MCF 10A (cell line): ENCODE results near the gene FNIP2. TPM values are rescaled to one million over a fixed set of nuclear protein-coding genes. Genes with fewer than 3 reads are reported as not detected.
"Not testable (repeated sequence)": the region's sequence is repeated elsewhere in the genome, so short reads cannot be mapped to it uniquely, and the experiment has no call there.

Experiments
- BruUV-seq: library from RNA; stranded (reverse); fragments of 400-500 nt; replicated peaks from 2 replicates; lab custom pipeline; 2021; lab: Mats Ljungman, UMichigan
- CTCF ChIA-PET: fragments of 300-600 bp; sonication (Branson Sonifier 250); formaldehyde crosslinking; extraction: SDS; loops from one replicate; lab custom pipeline; 2021; ENCODE audit warnings: antibody characterized with exemption, inconsistent platforms; lab: Yijun Ruan, JAX
- POLR2A ChIA-PET: fragments of 300-600, 350-650 bp; sonication (Branson Sonifier 250); formaldehyde crosslinking; extraction: SDS; loops from one replicate; lab custom pipeline; 2020; ENCODE audit warnings: antibody characterized with exemption, inconsistent platforms; lab: Yijun Ruan, JAX
- DNase-seq: peaks from one replicate; pipeline ENCODE4 v3.0.0-alpha.2; 2018; ENCODE audit not compliant: unreplicated experiment
- H3K27ac Mint-ChIP-seq: one replicate; pipeline ENCODE4 v1.8.0; 2022; ENCODE audit warnings: mild to moderate bottlenecking, low read depth, mixed read lengths; ENCODE audit not compliant: unreplicated experiment
- H3K27me3 Mint-ChIP-seq: one replicate; pipeline ENCODE4 v1.8.0; 2022; ENCODE audit warnings: mixed read lengths; ENCODE audit not compliant: insufficient read depth, unreplicated experiment
- H3K36me3 Mint-ChIP-seq: one replicate; pipeline ENCODE4 v1.8.0; 2022; ENCODE audit warnings: mild to moderate bottlenecking, moderate library complexity, mixed read lengths; ENCODE audit not compliant: insufficient read depth, unreplicated experiment
- H3K4me1 Mint-ChIP-seq: one replicate; pipeline ENCODE4 v1.8.0; 2022; ENCODE audit warnings: mixed read lengths; ENCODE audit not compliant: insufficient read depth, unreplicated experiment
- H3K4me3 Mint-ChIP-seq: one replicate; pipeline ENCODE4 v1.8.0; 2022; ENCODE audit warnings: mild to moderate bottlenecking, moderate library complexity, mixed read lengths; ENCODE audit not compliant: unreplicated experiment
- H3K9me3 Mint-ChIP-seq: one replicate; pipeline ENCODE4 v1.8.0; 2022; ENCODE audit warnings: mixed read lengths; ENCODE audit not compliant: unreplicated experiment
- CTCF ChIP-seq: fragments of 200-600 bp; IDR thresholded peaks from one replicate; pipeline ENCODE4 v1.8.0; 2022; ENCODE audit warnings: antibody characterized with exemption, mild to moderate bottlenecking; ENCODE audit not compliant: unreplicated experiment
- intact Hi-C: fragments of 100-400 bp; cut with micrococcal nuclease; formaldehyde crosslinking; loops from 2 replicates; pipeline ENCODE4 v1.14.1; 2022
- total RNA-seq: library from RNA; stranded (reverse); gene quantifications from 2 replicates; pipeline ENCODE4 v1.2.3, GENCODE V29; 2022

Gene FNIP2
- total RNA-seq, 1 experiment from 2014 or later = 6.4 TPM

DNA sequence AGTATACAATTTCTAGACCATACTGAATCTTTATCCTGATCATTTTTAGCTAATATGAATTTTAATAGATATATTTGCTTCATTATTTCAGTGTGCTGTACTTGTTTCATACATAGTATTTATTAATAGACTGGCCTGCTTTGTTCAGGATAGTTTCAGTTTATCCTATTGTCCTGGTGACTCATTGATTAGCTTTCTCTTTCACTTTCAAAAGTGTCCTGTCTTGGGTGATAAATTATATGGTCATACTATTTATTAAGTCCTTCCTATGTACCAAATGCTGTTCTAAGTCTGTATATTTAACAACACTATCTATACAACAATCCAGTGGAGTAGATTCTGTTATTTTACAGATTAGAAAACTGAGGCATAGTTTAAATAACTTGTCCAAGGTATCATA lies 180.3 kb downstream of the FNIP2 start:
- POLR2A ChIA-PET = interaction anchor here (0.5 to 0.6 kb wide), 4 partner anchors 16 to 1135 kb away, joined by 3 to 4 read pairs (median 3); no protein-coding TSS in a partner anchor
- BruUV-seq = no TSS peak
- no peaks in the 10 kb centered on the region for H3K27me3 Mint-ChIP-seq
- H3K27ac Mint-ChIP-seq = no peak overlapping the region
- no peak overlapping the region for H3K4me3 Mint-ChIP-seq
- no peaks in the 10 kb centered on the region for H3K36me3 Mint-ChIP-seq
- CTCF ChIA-PET = interaction anchor here (0.6 kb wide), 1 partner anchor 18 kb away, joined by 3 read pairs; no protein-coding TSS in a partner anchor
- intact Hi-C loops = no loop called here
- no peaks in the 10 kb centered on the region for H3K4me1 Mint-ChIP-seq
- TF ChIP-seq CTCF = no peak
- H3K9me3 Mint-ChIP-seq = peaks cover 12% of the 10 kb centered on the region
- DNase-seq = peak; percentile 38

DNA sequence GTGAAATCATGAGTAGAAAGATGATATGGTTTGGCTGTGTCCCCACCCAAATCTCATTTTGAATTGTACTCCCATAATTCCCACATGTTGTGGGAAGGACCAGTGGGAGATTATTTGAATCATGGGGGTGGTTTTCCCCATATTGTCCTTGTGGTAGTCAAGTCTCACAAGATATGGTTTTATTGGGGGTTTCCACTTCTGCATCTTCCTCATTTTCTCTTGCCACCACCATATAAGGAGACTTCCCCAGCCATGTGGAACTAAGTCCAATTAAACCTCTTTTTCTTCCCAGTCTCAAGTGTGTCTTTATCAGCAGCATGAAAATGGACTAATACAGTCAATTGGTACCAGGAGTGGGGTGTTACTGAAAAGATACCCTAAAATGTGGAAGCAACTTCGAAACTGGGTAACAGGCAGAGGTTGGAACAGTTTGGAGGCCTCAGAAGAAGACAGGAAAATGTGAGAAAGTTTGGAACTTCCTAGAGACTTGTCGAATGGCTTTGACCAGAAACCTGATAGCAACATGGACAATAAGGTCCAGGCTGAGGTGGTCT lies 183.5 kb downstream of the FNIP2 start:
- CTCF ChIA-PET, DNase-seq, POLR2A ChIA-PET, H3K4me1 Mint-ChIP-seq, H3K27me3 Mint-ChIP-seq, H3K36me3 Mint-ChIP-seq, H3K4me3 Mint-ChIP-seq, BruUV-seq, intact Hi-C loops, H3K27ac Mint-ChIP-seq: not testable (repeated sequence)
- H3K9me3 Mint-ChIP-seq = peaks cover 12% of the 10 kb centered on the region

GRCh38 chr4:158956345-158956744 lies 187.5 kb downstream of the FNIP2 start:
- POLR2A ChIA-PET, H3K36me3 Mint-ChIP-seq, DNase-seq, BruUV-seq, H3K4me1 Mint-ChIP-seq, H3K27ac Mint-ChIP-seq, CTCF ChIA-PET, H3K4me3 Mint-ChIP-seq, H3K9me3 Mint-ChIP-seq, H3K27me3 Mint-ChIP-seq, intact Hi-C loops: not testable (repeated sequence)

GRCh38 chr4:158956918-158957317 lies 188.1 kb downstream of the FNIP2 start:
- not testable (repeated sequence) for H3K27ac Mint-ChIP-seq

More at GRCh38 chr4:158956918-158957317, 188.1 kb downstream of the FNIP2 start:
- H3K4me1 Mint-ChIP-seq, BruUV-seq, H3K9me3 Mint-ChIP-seq, H3K27me3 Mint-ChIP-seq, POLR2A ChIA-PET, CTCF ChIA-PET, intact Hi-C loops, H3K36me3 Mint-ChIP-seq, H3K4me3 Mint-ChIP-seq, DNase-seq: not testable (repeated sequence)

Other genes starting within 250 kb of the FNIP2 start
- gene RXFP1, start 247.1 kb upstream of the FNIP2 start, total RNA-seq = 3.9 and 4.7 TPM in 2 replicates
- 6.3 and 7.0 TPM in 2 replicates for gene C4orf46, start 97.1 kb upstream of the FNIP2 start, total RNA-seq
- gene ETFDH, start 96.7 kb upstream of the FNIP2 start, total RNA-seq = 15.8 and 19.2 TPM in 2 replicates
- 29.2 and 36.6 TPM in 2 replicates for gene PPID, start 45.6 kb upstream of the FNIP2 start, total RNA-seq